Measurements from ENCODE around the gene ALG12. TPM values are rescaled to one million over a fixed set of nuclear protein-coding genes. Genes with fewer than 3 reads are reported as not detected.
A peak's percentile ranks its signal among the peaks of the same experiment; 100 is the strongest.

The ALG12 gene
- total RNA-seq, 1 experiment from 2014 or later: 32.9 TPM

- DNase-seq: peak; percentile 51
- no peaks in the 10 kb centered on the region for H3K36me3 ChIP-seq (replicated peaks; ENCODE audit: control insufficient read depth, insufficient read depth, low read length)
- no peak overlapping the region for H3K4me3 ChIP-seq (ENCODE audit: insufficient read depth, low read depth, low read length)
- peaks cover 8% of the 10 kb centered on the region for H3K27me3 ChIP-seq (ENCODE audit: control insufficient read depth, insufficient read depth, low read length)
Observed at GRCh38 chr22:49933236-49934159, 15.3 kb upstream of the ALG12 start.

GRCh38 chr22:49930596-49931412 is 12.6 kb upstream of the ALG12 start:
- Histone ChIP-seq H3K27me3 (ENCODE audit: control insufficient read depth, insufficient read depth, low read length) (peaks cover 8% of the 10 kb centered on the region), H3K4me3 (ENCODE audit: insufficient read depth, low read depth, low read length) (no peak overlapping the region), H3K36me3 (replicated peaks; ENCODE audit: control insufficient read depth, insufficient read depth, low read length) (no peaks in the 10 kb centered on the region)
- peak; percentile 73 for DNase-seq

GRCh38 chr22:49929994-49930575 is 11.8 kb upstream of the ALG12 start:
- peaks cover 8% of the 10 kb centered on the region for H3K27me3 ChIP-seq (ENCODE audit: control insufficient read depth, insufficient read depth, low read length)
- no peak overlapping the region for H3K4me3 ChIP-seq (ENCODE audit: insufficient read depth, low read depth, low read length)
- DNase-seq: no peak
- no peaks in the 10 kb centered on the region for H3K36me3 ChIP-seq (replicated peaks; ENCODE audit: control insufficient read depth, insufficient read depth, low read length)

GRCh38 chr22:49929211-49929979 is 11.2 kb upstream of the ALG12 start:
- peaks cover 8% of the 10 kb centered on the region for H3K27me3 ChIP-seq (ENCODE audit: control insufficient read depth, insufficient read depth, low read length)
- H3K36me3 ChIP-seq (replicated peaks; ENCODE audit: control insufficient read depth, insufficient read depth, low read length): no peaks in the 10 kb centered on the region
- H3K4me3 ChIP-seq (ENCODE audit: insufficient read depth, low read depth, low read length): no peak overlapping the region
- DNase-seq: peak; percentile 99

DNA sequence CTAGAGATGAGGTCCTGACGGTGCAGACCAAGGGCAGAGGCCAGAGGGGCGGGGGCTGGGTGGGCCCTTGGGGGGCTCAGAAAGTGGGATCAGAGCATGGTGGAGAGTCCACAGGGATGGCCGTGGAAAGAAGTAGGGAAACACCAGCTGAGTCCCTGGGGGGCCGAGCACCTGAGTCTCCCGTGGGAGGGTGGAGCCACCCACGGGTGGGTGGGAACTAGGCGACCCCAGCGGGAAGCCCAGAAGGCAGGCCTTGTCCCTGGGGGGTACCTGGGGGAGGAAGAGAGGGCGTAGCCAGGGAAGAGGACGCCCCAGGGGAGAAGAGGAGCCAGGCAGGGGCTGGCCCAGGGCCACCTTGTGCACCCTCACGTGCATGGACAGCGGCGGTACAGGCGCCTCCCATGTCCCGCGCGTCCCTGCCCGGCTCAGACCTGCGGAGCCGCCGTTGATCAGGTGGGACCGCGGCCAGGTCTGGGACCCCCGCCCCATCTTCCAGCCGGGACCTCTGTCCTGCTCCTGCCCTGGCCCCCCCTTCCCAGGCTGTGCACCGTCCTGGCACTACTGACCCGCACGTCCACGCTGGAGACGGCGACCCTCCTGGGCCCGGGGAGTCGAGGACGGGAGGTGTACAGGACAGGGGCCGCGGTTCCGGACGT is 10.4 kb upstream of the ALG12 start:
- peaks cover 8% of the 10 kb centered on the region for H3K27me3 ChIP-seq (ENCODE audit: control insufficient read depth, insufficient read depth, low read length)
- H3K4me3 ChIP-seq (ENCODE audit: insufficient read depth, low read depth, low read length): no peak overlapping the region
- peak; percentile 79 for DNase-seq
- H3K36me3 ChIP-seq (replicated peaks; ENCODE audit: control insufficient read depth, insufficient read depth, low read length): no peaks in the 10 kb centered on the region

GRCh38 chr22:49928185-49928495 is 9.9 kb upstream of the ALG12 start:
- Histone ChIP-seq H3K36me3 (replicated peaks; ENCODE audit: control insufficient read depth, insufficient read depth, low read length) (no peaks in the 10 kb centered on the region), H3K27me3 (ENCODE audit: control insufficient read depth, insufficient read depth, low read length) (peaks cover 8% of the 10 kb centered on the region), H3K4me3 (ENCODE audit: insufficient read depth, low read depth, low read length) (no peak overlapping the region)
- DNase-seq: peak; percentile 68

DNA sequence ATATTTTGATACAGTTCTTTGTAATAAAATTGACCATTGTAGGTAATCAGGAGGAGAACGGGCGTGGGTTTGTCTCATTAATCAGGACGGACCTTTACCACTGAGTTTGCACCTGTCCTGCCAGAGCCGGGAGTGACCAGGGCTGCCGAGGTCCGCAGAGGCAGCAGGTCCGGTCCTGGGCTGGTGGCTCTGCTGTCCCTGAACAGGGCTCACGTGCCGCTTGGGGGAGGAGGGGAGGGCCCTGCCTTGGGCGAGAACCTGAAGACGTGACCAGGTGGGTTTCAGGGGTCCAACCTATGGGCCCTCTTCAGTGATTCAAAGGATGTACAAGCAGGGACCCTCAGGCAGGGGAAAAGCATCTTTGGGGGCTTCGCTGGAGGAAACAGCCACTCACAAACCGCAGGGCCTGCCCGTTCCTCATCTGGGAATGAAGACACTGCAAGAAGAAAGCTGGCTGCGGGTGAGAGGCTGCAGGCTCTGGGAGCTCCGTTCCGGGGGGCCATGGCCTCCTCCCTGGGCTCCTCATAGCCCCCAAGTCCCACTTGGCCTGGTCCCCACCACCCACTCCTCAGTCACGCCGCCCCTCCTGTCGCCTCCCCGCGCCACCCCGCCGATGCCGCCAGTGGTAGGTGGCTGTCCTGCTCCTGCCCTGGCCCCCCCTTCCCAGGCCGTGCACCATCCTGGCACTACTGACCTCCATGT is 9.4 kb upstream of the ALG12 start:
- Histone ChIP-seq H3K4me3 (ENCODE audit: insufficient read depth, low read depth, low read length) (no peak overlapping the region), H3K36me3 (replicated peaks; ENCODE audit: control insufficient read depth, insufficient read depth, low read length) (no peaks in the 10 kb centered on the region), H3K27me3 (ENCODE audit: control insufficient read depth, insufficient read depth, low read length) (peaks cover 8% of the 10 kb centered on the region)
- DNase-seq: peak; percentile 56

DNA sequence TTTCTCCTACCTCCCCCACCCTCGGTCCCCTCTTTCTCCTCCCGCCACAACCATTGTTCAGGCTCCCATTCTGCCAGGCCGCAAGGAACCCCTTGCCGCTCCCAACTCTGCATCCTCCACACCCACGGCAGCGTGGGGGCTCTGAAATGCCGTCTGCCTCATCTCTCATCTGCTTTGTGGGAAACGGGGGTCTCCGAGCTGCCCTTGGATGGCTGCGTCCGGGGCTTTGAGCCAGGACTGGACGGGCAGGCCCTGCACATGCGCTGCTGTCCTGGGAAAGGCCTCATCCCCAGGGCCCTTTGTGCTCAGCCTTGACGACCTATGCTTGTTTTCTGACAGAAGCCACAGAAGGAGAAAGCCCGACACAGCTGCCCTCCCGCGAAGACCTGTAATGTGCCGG is 8.7 kb upstream of the ALG12 start:
- no peaks in the 10 kb centered on the region for H3K36me3 ChIP-seq (replicated peaks; ENCODE audit: control insufficient read depth, insufficient read depth, low read length)
- no peak overlapping the region for H3K4me3 ChIP-seq (ENCODE audit: insufficient read depth, low read depth, low read length)
- DNase-seq: peak; percentile 62
- peaks cover 8% of the 10 kb centered on the region for H3K27me3 ChIP-seq (ENCODE audit: control insufficient read depth, insufficient read depth, low read length)

DNA sequence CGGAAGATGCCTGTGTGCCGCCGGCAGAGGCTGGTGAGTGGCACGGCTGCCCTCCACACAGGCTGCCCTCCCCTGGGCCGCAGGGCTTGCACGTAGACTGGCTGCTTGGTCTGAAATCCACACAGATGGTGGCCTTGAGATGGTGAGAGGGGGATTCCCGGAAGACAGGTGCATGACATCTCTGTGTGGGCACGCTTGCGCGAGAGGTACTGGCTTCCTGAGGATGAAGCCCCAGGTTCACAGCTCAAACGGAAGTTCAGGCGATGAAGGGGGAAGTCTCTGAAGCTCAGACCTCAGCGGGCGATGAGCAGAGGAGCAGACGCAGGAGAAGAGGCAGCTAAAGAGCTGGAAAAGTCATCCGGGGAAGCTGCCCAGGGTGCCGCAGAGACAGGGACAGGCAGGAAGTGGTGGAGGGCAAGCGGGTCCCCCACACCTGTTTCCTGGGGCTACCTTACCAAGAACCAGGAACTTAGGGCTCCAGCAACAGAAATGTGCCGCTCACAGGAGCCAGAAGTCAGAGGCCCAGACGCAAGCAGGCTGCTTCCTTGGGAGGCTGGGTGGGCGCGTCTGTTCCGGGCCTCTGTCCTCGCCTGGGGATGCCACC is 7.4 kb upstream of the ALG12 start:
- H3K4me3 ChIP-seq (ENCODE audit: insufficient read depth, low read depth, low read length): no peak overlapping the region

GRCh38 chr22:49924113-49924833 is 6.0 kb upstream of the ALG12 start:
- DNase-seq: no peak
- Histone ChIP-seq H3K36me3 (replicated peaks; ENCODE audit: control insufficient read depth, insufficient read depth, low read length) (peaks cover 1% of the 10 kb centered on the region; the same call in 1 of the 2 replicates), H3K27me3 (ENCODE audit: control insufficient read depth, insufficient read depth, low read length) (no peaks in the 10 kb centered on the region; the same call in 1 of the 2 replicates), H3K4me3 (ENCODE audit: insufficient read depth, low read depth, low read length) (no peak overlapping the region)

More for the DNA sequence above, 7.4 kb upstream of the ALG12 start:
- Histone ChIP-seq H3K36me3 (replicated peaks; ENCODE audit: control insufficient read depth, insufficient read depth, low read length) (no peaks in the 10 kb centered on the region; the same call in 1 of the 2 replicates), H3K27me3 (ENCODE audit: control insufficient read depth, insufficient read depth, low read length) (peaks cover 8% of the 10 kb centered on the region)
- DNase-seq: no peak

GRCh38 chr22:49923445-49923844 is 5.2 kb upstream of the ALG12 start:
- H3K27me3 ChIP-seq (ENCODE audit: control insufficient read depth, insufficient read depth, low read length): no peaks in the 10 kb centered on the region; the same call in 1 of the 2 replicates
- peaks cover 1% of the 10 kb centered on the region; the same call in 1 of the 2 replicates for H3K36me3 ChIP-seq (replicated peaks; ENCODE audit: control insufficient read depth, insufficient read depth, low read length)
- DNase-seq: no peak
- H3K4me3 ChIP-seq (ENCODE audit: insufficient read depth, low read depth, low read length): no peak overlapping the region

- H3K36me3 ChIP-seq (replicated peaks; ENCODE audit: control insufficient read depth, insufficient read depth, low read length): peaks cover 1% of the 10 kb centered on the region; the same call in 1 of the 2 replicates
- H3K4me3 ChIP-seq (ENCODE audit: insufficient read depth, low read depth, low read length): no peak overlapping the region
- no peaks in the 10 kb centered on the region; the same call in 1 of the 2 replicates for H3K27me3 ChIP-seq (ENCODE audit: control insufficient read depth, insufficient read depth, low read length)
- no peak for DNase-seq
Observed at GRCh38 chr22:49922926-49923325, 4.7 kb upstream of the ALG12 start.

Measured in H7 (cell line).